SK-MEL-5 (cell line): Measurements from ENCODE around the gene CDK8. TPM values are rescaled to one million over a fixed set of nuclear protein-coding genes. Genes with fewer than 3 reads are reported as not detected.
"Not testable (repeated sequence)": the region's sequence is repeated elsewhere in the genome, so short reads cannot be mapped to it uniquely, and the experiment has no call there.

Source experiments
- DNase-seq: peaks from one replicate; pipeline ENCODE4 v3.0.0-alpha.2; 2016; ENCODE audit warnings: low read depth, low spot score
- in situ Hi-C: cut with HindIII; loops from 2 replicates; pipeline ENCODE4 v1.10.0; 2016; ENCODE audit warnings: low sequenced_read_pairs, high pct_unique_total_duplicates, low pct_unique_long_range_greater_than_20kb
- total RNA-seq: library from RNA; depleted of rRNA; stranded (reverse); fragments of >200 nt; shearing (Covaris generic); gene quantifications from 2 replicates; pipeline ENCODE4 v1.2.3, GENCODE V29; 2014

Gene CDK8
- total RNA-seq, 1 experiment from 2014 or later, result 24.6 TPM

DNA sequence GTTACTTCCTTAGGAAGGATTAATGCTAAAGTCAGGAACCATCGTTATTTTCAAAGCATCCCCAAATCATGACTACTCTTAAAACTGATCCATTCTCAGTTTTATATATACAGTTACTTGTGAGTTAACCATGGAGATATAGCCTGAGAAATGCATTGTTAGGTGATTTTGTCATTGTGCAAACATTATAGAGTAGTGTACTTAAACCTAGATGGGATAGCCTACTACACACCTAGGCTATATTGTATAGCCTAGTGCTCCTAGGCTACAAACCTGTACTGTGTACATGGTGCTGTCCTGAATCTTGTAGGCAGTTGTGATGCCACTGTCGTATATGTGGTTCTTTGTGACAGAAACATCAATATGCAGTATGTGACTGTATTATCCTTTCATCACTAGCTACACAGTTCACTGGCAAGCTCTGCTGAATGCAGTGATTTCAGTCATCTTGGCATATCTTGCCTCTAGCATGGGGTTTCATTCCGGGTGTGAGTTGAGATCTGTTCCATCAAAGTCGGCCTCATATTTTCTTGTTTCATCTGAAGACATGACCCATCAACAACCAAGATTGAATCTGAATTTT lies 45.3 kb downstream of the CDK8 start:
- DNase-seq, result no peak
- in situ Hi-C loops, result no loop called here

DNA sequence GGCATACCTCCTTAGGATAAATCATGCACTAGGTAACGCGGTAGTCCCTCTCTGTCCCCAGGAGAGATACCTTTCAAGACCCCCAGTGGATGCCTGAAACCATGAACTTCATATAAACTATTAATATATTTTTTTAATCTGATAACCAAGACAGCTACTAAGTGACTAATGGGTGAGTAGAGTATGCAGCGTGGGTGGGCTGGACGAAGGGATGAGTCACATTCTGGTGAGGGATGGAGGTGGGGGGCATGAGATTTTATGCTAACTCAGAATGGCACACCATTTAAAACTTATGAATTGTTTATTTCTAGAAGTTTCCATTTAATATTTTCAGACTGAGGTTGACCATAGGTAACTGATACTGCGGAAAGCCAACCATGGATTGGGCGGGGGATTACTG lies 46.2 kb downstream of the CDK8 start:
- in situ Hi-C loops, result no loop called here
- DNase-seq, result no peak

DNA sequence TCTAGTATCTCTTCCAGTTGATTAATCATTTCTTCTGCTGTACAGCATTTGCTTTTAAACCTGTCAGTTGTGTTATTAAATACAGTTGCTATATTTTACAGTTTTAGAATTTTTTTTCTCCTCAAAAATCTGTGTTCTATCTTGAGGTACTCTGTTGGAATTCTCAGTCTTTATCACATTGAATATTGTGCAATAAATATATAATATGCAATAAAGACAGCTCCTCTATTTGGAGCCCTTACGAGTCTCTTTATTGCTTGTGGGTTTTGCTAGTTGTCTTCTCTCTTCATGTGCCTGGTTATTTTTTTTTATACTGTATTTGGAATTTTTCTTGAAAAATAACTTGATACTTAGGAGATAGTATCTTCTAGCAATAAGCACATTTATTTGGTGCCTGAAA lies 51.7 kb downstream of the CDK8 start:
- in situ Hi-C loops, result no loop called here
- no peak for DNase-seq

DNA sequence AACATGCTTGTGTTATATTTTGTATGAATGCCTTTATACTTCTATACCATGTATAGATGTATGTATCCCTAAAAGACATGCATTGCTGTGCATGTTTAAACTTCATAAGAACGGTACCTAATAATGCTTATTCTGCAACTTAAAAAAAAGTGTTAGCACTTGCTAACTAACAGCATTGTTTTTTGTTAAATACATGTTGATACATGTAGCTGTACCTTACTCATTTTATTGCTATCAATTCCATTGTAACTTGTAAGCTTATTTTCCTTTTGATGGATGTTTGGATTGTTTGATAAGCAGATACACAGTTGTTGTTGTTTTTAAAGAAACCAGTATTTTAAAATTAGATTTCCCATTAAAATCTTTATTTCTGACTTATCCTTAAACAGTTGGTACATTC lies 53.8 kb downstream of the CDK8 start:
- no peak for DNase-seq
- in situ Hi-C loops, result no loop called here

DNA sequence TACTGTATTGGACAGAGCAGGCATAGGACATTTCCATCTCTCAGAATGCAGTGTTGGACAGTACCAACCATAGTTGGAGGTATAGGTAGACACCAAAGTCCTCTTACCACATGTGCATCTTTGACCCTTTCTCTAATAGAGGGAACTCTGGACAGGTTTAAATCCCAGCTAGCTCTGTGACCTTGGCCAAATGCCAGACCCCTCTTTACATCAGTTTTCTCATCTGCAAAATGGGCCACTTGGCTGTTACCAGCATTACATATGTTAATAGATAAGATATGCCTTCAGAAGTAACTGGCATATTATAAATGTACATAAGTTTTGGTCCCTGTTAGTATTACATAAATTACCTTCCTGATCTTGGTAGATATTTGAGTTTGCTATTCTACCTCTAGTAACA lies 54.3 kb downstream of the CDK8 start:
- DNase-seq, result no peak
- in situ Hi-C loops, result no loop called here

DNA sequence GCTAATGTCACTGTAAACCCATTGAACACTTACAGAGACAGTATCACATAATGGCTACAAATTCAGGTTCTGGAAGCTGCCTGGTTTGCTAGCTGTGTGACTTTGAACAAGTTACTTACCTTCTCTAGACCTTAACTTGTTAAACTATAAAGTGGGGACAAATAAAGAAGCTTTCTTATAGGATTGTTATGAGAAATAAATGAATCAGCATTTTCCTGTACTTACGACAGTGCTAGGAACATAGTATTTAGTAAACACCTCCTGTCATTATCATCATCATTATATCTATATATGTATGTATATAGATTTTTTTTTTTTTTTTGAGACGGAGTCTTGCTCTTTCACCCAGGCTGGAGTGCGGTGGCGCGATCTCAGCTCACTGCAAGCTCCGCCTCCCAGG lies 54.9 kb downstream of the CDK8 start:
- in situ Hi-C loops, result no loop called here
- no peak for DNase-seq

DNA sequence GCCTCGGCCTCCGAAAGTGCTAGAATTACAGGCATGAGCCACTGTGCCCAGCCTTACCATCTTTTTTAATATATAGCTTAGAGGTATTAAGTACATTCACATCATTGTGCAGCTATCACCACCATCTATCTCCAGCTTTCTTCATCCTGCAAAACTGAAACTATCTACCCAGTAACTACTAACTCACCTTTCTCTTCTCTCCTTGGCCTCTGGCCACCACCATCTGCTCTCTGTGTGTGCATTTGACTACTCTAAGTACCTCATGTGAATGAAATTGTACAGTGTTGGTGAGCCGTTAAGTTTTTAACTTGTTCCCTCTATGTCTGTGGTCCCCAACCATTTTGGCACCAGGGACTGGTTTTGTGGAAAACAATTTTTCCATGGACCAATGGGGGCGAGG lies 56.1 kb downstream of the CDK8 start:
- in situ Hi-C loops, result no loop called here

DNA sequence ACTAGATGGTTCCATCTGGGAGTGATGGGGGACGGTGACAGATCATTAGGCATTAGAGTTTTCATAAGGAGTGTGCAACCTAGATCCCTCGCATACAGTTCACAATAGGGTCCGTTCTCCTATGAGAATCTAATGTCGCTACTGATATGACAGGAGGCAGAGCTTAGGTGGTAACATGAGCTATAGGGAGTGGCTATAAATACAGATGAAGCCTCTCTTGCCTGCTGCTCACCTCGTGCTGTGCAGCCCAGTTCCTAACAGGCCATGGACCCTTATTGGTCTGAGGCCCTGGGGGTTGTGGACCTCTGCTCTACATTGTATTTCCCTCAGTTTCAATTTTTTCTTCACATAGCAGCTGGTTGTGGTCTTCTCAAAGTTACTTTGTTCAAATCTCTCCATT lies 56.5 kb downstream of the CDK8 start:
- DNase-seq, result no peak
- in situ Hi-C loops, result no loop called here

More for the DNA sequence above, 56.1 kb downstream of the CDK8 start:
- DNase-seq, result no peak

DNA sequence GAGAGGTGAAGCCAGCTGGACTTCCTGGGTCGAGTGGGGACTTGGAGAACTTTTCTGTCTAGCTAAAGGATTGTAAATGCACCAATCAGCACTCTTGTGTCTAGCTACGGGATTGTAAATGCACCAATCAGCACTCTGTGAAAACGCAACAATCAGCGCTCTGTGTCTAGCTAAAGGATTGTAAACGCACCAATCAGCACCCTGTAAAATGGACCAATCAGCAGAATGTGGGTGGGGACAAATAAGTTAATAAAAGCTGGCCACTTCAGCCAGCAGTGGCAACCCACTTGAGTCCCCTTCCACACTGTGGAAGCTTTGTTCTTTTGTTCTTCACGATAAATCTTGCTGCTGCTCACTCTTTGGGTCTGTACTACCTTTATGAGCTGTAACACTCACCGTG lies 58.1 kb downstream of the CDK8 start:
- in situ Hi-C loops, DNase-seq: not testable (repeated sequence)

DNA sequence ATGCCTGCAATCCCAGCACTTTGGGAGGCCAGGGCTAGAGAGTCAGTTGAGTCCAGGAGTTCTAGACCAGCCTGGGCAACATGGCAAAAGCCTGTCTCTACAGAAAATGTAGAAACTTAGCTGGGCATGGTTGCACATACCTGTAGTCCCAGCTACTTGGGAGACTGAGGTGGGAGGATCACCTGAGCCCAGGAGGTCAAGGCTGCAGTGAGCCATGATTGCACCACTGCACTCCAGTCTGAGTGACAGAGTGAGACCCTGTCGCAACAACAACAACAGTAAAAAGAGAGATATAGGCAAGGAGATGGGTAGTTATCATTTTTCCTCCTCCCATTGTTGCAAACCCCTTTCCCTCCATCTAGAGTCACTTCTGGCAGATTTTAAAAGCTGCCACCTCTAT lies 62.2 kb downstream of the CDK8 start:
- in situ Hi-C loops, DNase-seq: not testable (repeated sequence)

DNA sequence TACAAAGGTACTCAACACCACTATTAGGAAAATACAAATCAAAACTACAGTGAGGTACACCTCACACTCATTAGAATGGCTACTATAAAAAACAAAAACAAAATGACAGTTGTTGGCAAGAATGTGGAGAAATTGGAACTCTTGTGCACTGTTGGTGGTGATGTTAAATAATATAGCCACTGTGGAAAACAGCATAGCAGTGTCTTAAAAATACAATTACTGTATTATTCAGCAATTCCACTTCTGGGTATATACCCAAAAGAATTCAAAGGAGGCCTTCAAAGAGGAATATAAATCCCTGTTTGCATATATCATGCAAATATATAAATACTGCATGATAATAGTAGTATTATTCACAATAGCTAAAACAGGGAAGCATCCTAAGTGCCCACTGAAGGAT lies 66.8 kb downstream of the CDK8 start:
- in situ Hi-C loops, result no loop called here
- peak; percentile 54 for DNase-seq

DNA sequence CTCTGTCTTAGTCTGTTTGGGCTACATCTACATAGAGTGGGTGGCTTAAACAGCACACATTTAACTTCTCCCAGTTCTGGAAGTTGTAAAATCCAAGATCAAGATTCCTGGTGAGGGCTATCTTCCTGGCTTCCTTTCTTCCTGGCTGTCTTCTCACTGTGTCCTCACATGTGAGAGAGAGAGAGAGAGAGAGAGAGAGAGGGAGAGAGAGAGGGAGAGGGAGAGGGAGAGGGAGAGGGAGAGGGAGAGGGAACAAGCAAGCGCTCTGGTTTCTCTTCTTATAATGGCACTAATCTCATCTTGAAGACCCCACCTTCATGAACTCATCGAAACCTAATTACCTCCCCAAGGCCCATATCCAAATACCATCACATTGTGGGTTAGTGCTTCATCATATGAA lies 69.2 kb downstream of the CDK8 start:
- DNase-seq, result no peak
- in situ Hi-C loops, result no loop called here

DNA sequence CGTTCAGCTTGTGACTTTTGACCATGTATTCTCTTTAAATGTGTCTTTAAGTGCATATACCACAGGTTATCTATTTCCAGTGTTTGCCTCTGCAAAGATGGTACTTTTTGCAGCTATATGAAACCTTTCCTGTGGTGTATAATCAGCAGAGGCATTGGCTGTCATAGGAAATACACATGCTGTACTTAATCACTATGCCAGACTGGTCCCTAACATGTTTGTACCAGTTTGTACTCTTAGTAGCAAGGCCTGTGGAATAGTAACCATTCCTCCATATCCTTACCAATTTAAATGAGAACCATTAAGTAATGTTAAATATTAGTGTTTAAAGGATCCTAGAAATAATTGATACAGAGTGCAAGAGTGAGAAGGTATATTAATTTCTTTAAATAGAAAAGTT lies 69.8 kb downstream of the CDK8 start:
- in situ Hi-C loops, result no loop called here
- DNase-seq, result no peak

DNA sequence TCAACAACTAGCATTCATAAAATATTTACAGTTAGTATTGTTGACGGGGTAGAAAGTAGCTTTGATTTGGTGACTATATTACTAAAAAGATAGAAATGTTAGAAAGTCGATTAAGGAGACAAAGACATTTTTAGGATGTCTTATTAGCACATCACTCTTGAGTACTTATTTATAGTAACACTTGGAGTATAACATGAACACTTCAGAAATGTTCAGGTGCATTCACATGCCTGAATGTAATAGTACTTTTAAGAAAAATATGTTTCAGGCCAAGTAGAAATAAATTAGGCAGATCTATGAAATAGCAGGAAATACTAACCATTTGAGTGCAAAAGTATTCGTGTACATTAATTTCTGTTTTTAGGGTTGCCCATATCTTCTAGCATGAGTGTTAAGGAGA lies 70.4 kb downstream of the CDK8 start:
- no peak for DNase-seq
- in situ Hi-C loops, result no loop called here

DNA sequence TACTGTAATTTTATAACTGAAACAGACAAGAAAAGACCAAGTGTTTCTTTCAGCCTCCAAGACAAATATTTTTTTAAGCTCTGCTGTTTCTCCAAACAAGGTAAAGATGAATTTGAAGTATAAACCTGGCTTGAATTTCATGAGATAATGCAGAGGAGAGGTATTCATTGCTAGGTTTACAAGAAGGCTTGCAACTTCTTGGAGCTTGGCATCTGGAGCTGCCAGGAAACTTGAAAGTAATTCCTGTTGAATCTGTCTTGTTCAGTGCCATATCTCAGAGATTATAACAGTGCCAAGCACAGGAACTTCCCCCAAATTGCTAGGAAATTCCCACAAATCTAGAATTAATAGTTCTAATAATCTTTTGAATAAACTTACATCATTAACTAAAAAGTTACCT lies 70.9 kb downstream of the CDK8 start:
- in situ Hi-C loops, result no loop called here
- DNase-seq, result no peak

DNA sequence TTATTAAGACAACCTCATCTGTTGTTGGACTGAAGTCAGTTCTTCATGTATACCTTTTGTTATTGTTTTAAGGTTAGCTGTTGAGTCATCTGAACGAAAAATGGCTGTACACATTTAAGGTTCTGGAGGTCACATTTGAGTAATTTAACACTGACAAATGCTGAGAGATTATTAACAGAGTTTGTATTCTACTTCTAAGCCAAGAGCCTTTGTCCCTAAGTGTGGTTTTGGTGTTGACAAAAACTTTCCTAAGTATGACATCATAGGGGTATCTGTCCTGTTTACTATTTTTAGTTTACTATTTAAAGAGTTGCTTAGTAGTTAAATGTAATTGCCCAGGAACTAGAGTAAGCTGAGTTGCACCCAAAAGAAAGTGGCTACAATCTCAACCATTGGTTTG lies 71.9 kb downstream of the CDK8 start:
- no peak for DNase-seq
- in situ Hi-C loops, result no loop called here

DNA sequence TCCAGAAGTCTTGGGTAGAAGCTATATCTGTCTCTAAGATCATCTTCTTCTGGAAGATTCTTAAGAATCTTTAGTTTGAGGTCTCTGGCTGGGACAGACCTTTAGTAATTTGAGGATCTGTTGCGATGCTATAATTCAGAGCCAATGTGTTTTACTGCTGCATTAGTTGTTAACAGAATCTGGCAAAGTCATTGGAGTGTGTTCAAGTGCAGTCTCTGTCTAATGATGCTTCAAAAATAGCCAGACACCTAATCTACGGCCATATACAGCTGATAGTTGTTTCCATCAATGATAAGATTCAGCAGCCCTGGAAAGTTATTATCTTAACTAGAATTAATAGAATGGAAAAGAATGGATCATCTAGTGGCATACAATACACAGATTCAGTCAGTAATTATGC lies 72.6 kb downstream of the CDK8 start:
- in situ Hi-C loops, result no loop called here

DNA sequence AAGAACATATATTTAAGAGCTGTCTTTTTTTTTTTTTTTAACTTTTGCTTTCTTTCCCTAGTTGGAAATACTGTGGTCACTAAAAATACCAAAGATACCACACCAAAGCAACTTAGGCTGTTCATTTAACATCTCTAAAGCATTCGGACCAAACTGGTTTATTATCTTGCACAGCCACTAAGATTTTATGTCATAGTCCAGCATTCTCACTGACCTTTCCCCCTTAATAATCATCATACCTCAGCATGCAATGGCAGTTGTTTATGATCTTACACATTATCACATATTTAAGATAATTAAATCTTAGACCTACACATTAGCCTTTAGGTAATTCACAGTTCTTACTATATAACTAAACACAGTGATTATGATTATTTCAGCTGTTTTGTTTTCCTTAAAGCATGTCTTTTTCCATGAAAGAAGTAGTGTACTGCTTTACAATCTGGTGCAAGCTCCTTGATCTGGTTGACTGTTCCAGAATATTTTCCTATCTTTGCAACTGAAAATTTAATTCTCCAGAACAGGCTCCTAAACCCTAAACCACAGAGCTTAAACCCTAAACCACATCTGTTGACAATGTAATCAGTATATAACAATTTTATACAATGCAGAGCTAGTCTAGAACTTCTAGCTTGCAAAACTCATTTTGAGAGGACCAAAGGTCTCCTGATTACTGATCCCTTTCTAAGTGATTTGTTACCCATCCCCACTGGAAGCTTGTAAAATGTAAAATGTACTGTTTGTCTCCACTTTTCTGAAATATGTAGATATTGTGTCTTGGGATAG lies 74.2 kb downstream of the CDK8 start:
- no peak for DNase-seq

More for the DNA sequence above, 72.6 kb downstream of the CDK8 start:
- DNase-seq, result no peak

DNA sequence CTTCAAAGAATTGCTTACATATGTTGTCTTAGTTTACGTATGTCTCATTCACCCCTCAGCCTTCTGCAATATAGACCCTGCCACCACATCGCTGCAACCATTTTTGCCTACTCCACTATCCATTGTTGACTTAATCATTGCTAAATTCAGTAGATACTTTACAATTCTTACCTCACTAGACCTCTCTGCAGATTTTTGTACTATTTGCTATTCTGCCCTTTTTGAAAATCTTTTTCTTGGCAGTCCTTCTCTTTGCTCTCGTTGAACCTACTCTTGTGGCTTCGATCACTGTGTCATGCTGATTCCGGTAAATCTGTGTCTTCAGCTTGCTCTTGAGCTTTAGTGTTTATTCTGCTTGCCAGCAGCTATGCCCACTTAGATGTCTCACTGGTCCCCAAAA lies 81.2 kb downstream of the CDK8 start:
- in situ Hi-C loops, result no loop called here
- no peak for DNase-seq

More for the DNA sequence above, 74.2 kb downstream of the CDK8 start:
- in situ Hi-C loops, result no loop called here
